Activated effector memory CD4-positive, alpha-beta T cell treated with anti-CD3 and anti-CD28 coated beads, Interleukin-2, amount 50 U/mL, for 16 hours (primary cell): ENCODE results near the gene CNTNAP4.

Experiments
- DNase-seq: peaks from one replicate; pipeline ENCODE4 v3.0.0-alpha.2; 2020

Gene CNTNAP4

DNA sequence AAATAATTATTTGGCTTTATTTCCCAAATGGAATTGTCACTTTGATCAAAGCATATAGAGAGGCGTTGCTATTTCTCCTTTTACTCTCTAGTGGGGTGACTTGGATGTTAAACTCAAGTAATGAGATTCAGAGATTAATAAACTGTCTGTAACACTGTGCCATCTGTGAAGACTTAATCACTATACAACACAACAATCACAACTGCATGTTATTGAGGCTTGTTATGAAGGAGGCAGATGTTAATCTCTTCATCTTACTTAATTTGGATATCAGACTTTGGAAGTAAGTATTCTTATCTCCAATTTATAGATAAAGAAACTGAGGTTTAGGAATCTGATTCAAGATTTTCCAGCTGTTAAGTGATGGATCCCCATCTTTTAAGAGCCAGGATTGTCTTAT, 132.5 kb downstream of the CNTNAP4 start:
- DNase-seq, result no peak

- no peak for DNase-seq
These were observed 144.4 kb downstream of the CNTNAP4 start for GRCh38 chr16:76421571-76421970.

- no peak for DNase-seq
These were observed 151.7 kb downstream of the CNTNAP4 start for GRCh38 chr16:76428858-76429257.

DNA sequence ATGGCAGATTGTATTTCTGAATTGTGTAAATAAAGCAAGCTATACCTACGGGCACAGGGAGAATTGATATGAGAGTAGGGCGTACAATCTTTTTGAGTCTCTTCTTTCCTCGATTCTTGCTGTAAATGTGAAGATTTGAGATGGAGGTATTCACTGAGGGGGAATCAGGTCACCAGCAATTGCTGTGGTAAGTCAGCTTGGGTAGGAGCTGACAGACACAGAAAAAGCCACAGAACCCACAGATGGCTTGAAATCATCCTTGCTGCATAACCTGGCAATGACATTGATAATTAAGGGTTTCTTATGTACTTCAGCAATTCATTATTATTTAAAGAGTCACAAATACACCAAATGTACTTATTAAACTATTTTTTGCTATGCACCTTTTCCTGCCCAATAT, 164.2 kb downstream of the CNTNAP4 start:
- DNase-seq, result no peak

DNA sequence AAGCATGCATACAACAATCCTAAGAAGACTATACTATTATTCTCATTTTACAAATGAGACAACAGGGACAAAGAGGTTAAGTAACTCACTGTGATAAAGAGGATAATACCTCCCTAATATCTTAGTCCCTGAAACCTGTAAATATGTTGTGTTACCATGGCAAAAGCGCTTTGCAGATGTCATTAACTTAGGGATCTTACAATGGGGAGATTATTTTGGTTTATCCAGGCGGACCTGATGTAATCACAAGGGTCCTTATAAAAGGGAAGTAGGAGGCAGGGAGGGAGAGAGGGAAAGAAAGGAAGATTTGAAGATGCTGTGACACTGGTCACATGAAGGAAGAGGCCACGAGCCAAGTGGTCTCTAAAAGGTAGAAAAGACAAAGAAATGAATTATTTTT, 164.7 kb downstream of the CNTNAP4 start:
- no peak for DNase-seq

GRCh38 chr16:76443973-76444372, 166.8 kb downstream of the CNTNAP4 start:
- no peak for DNase-seq

DNA sequence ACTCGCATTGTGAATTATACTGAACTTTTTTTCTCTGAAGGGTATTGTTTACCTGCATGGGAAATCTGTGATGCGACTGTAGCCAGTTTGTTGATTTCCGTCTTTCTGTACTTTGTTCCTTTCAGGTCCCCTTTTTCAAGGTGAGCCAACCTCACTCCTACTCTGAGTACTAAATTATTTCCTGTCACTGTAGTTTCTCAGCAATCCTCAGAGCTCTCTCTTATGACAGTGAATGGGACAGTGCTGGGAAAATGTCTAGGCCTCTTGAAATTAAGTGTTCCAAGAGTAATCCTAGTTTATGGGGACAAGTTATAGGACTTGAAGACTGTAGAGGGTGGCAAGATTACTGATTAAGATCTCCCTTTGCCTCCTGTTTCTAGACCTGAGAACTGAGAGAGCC, 167.6 kb downstream of the CNTNAP4 start:
- no peak for DNase-seq

DNA sequence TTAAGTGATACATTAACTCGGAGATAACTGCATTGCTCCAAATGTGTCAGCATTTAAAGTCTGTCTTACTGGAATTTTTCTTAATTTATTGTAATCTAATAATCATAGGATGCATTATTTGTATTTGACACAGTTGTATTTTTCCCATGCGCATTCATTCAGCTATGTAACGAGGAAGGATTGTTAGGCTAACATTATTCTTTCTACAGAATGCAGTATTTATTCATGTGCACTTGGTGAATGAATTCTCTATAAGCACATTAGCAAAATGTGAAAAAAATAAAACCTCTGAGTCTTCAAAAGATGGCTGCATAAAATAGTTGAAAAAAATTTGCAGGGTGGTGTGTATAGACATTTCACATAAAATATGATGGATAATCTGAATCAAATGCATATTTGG, 168.6 kb downstream of the CNTNAP4 start:
- no peak for DNase-seq

DNA sequence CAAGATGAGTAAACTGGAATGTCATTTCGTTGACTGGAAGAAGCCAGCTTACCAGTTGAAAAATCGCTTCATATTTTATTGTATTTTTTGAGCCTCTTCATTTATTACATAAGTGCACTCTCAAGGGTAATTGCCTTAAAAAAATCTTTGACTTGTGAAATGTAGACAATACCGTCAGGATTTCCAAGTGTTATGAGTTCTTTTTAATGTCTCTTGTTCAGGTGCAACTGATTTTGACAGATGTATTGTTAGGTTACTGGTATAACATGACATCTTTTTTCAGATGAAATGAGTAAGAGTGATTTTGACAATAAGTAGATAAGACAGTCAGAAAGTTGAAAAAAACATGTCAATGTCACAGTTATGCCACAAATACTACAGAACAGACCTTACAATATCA, 169.1 kb downstream of the CNTNAP4 start:
- no peak for DNase-seq

GRCh38 chr16:76450890-76451289, 173.7 kb downstream of the CNTNAP4 start:
- DNase-seq, result no peak

- no peak for DNase-seq
These were observed 178.1 kb downstream of the CNTNAP4 start for GRCh38 chr16:76455257-76455656.

DNA sequence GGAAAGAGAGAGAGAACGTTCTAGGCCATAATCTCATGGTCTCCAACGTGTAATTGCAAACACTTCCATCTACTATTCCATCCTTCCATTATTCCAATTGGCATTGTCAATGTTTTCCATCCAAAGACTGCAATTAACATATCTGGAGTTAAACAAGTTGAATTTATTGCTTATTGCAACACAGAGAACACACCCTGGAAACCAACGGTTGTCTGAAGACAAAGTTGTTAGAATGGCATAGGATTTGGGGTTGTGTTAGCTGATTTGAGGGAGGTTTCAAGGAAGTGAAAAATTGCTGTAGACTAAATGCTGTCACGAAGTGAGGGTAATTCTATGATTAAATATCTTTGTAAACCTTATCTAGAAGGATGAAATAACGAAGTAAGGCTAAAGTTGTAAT, 178.8 kb downstream of the CNTNAP4 start:
- DNase-seq, result no peak

- DNase-seq, result no peak
These were observed 181.9 kb downstream of the CNTNAP4 start for GRCh38 chr16:76459111-76459510.

- no peak for DNase-seq
These were observed 184.6 kb downstream of the CNTNAP4 start for GRCh38 chr16:76461836-76462235.

GRCh38 chr16:76464955-76465620, 187.9 kb downstream of the CNTNAP4 start:
- DNase-seq, result no peak

- no peak for DNase-seq
These were observed 189.7 kb downstream of the CNTNAP4 start for GRCh38 chr16:76466871-76467270.

GRCh38 chr16:76474048-76474447, 196.8 kb downstream of the CNTNAP4 start:
- no peak for DNase-seq

DNA sequence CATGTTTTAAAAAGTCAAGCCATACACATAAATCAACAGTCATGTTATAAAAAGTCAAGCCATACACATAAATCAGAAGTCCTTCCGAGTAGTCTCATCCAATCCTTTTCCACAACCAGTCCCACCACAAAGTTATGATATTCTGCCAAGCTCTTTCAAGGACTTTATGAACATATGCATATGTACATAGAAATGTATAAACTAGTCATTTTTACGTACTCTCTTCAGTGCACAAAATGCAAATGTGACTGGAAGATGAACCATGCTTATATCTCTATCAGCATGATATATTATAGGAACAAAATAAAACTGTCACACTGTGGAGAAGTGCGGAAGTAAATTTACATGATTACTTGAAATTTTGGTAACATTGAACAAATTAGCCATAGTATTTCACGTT, 200.9 kb downstream of the CNTNAP4 start:
- no peak for DNase-seq

- DNase-seq, result no peak
These were observed 206.2 kb downstream of the CNTNAP4 start for GRCh38 chr16:76483307-76483909.

DNA sequence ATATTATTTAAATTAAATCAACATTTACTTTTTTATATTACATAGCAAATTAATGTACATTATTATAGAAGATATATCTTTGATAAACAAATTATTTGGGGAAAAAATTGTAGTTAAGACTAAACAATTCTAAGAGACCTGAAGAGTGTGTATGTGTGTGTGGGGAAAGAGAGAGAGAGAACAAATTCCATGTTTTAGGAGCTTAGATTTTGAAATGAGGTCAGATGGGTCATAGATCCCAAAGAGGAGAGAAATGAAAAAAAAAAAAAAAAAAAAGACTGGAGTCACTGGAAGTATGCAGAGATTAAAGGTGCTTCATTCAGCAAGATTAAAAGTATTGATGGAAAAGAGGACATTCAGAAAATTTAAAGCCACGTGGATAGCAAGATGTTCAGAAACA, 206.8 kb downstream of the CNTNAP4 start:
- no peak for DNase-seq

DNA sequence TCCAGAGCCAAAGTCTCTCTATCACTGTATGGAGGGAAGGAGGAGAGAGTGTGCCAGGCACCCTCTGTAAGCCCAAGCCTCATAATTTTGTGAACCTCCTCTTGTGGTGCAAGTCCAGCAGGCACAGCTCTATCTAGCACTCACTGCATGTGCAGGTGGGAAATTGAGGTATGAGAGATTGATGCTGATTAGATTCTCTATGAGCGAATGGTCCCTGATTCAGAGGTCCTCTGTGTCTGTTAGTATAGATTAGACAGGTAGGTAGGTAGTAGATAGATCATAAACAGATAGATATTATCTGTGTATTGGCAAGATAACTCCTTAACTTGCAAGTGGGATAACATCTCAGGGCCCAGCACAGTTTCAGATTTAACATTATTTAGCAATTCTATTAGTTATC, 209.5 kb downstream of the CNTNAP4 start:
- no peak for DNase-seq

DNA sequence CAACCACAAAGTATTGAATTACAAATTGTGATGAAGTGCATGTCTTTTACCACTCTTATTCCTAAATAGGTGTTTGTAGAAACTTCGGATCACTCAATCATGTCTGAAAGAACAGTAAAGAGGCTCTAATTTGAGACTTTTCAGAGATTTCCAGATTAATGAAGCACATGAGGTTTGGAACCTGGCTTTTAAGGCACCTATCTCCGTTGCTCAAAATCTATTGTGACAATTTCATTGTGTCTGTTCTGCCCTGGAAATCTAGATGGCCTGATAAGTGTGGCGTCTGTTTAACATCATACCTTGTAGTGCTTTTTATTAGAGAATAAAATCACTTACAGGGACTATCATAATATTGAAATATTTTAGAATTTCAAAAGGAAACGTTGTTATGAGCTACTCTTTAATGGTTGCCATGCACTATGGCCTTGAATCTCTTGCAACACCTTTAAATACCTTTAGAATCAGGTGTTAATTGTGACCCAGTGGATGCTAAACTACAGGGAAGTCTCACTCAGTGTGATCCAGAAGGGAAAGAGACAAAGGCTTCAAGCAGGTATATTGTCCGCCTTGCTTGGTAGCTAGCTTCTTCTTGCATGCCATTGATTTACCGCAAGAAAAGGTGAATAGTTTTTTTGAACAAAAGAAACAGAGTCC, 210.3 kb downstream of the CNTNAP4 start:
- DNase-seq, result no peak

DNA sequence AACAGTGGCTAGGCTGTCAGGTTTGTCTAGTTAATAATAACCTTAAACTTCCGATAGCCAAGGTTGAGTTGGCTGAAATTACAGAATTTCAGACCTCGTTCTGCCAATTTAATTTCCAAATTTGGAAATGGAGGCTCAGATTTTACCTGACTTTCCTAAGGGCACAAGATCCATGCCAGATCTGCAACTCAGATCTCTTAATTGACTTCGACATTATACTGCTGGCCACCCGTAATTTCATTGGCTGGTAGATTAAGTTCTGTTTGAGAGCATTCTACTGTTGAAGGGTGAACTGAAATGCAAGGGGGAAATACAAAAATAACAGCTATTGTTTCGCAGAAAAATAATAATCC, 210.8 kb downstream of the CNTNAP4 start:
- no peak for DNase-seq

- no peak for DNase-seq
These were observed 212.9 kb downstream of the CNTNAP4 start for GRCh38 chr16:76490036-76490639.
